Measurements from ENCODE around the gene FAM50A. TPM values are rescaled to one million over a fixed set of nuclear protein-coding genes. Genes with fewer than 3 reads are reported as not detected.

FAM50A gene
- total RNA-seq, 2 experiments from 2014 or later = 40.9 to 50.0 TPM

GRCh38 chrX:154468217-154468616, 24.3 kb downstream of the FAM50A start:
- ChIA-PET POLR2A (no interaction called here), CTCF (interaction anchor here (0.7 to 1.0 kb wide), 2 partner anchors 9 to 270 kb away, joined by 3 to 4 read pairs; no protein-coding TSS in a partner anchor)
- Mint-ChIP-seq H3K27ac (no peak overlapping the region), H3K9me3 (ENCODE audit: low read depth) (no peaks in the 10 kb centered on the region), H3K27me3 (no peaks in the 10 kb centered on the region), H3K4me3 (no peak overlapping the region), H3K4me1 (no peaks in the 10 kb centered on the region), H3K36me3 (ENCODE audit: low read depth) (peaks cover 3% of the 10 kb centered on the region)
- intact Hi-C loops (cut with DNase I, micrococcal nuclease) = no loop called here
- DNase-seq (no peak), ATAC-seq (no peak)

GRCh38 chrX:154469114-154469513, 25.2 kb downstream of the FAM50A start:
- POLR2A ChIA-PET = no interaction called here
- CTCF ChIA-PET = interaction anchor here (0.7 kb wide), 1 partner anchor 269 kb away, joined by 3 read pairs; no protein-coding TSS in a partner anchor
- H3K27me3 Mint-ChIP-seq = no peaks in the 10 kb centered on the region
- H3K9me3 Mint-ChIP-seq (ENCODE audit: low read depth) = no peaks in the 10 kb centered on the region
- no peak for ATAC-seq
- intact Hi-C loops (cut with DNase I, micrococcal nuclease) = no loop called here
- H3K36me3 Mint-ChIP-seq (ENCODE audit: low read depth) = peaks cover 5% of the 10 kb centered on the region
- no peaks in the 10 kb centered on the region for H3K4me1 Mint-ChIP-seq
- no peak for DNase-seq
- no peak overlapping the region for H3K27ac Mint-ChIP-seq
- H3K4me3 Mint-ChIP-seq = no peak overlapping the region

- Mint-ChIP-seq H3K4me3 (no peak overlapping the region), H3K4me1 (no peaks in the 10 kb centered on the region), H3K9me3 (ENCODE audit: low read depth) (no peaks in the 10 kb centered on the region), H3K27ac (no peak overlapping the region), H3K27me3 (no peaks in the 10 kb centered on the region), H3K36me3 (ENCODE audit: low read depth) (peaks cover 5% of the 10 kb centered on the region)
- DNase-seq (no peak), ATAC-seq (no peak)
- POLR2A ChIA-PET = no interaction called here
- CTCF ChIA-PET = no interaction called here
- intact Hi-C loops (cut with DNase I, micrococcal nuclease) = no loop called here
Measured at GRCh38 chrX:154469880-154470279, 25.9 kb downstream of the FAM50A start.

- CTCF ChIA-PET = no interaction called here
- DNase-seq (no peak), ATAC-seq (no peak)
- no peak overlapping the region for H3K4me3 Mint-ChIP-seq
- peaks cover 2% of the 10 kb centered on the region for H3K4me1 Mint-ChIP-seq
- no peaks in the 10 kb centered on the region for H3K9me3 Mint-ChIP-seq (ENCODE audit: low read depth)
- peaks cover 5% of the 10 kb centered on the region for H3K36me3 Mint-ChIP-seq (ENCODE audit: low read depth)
- intact Hi-C loops (cut with DNase I, micrococcal nuclease) = no loop called here
- H3K27me3 Mint-ChIP-seq = no peaks in the 10 kb centered on the region
- no peak overlapping the region for H3K27ac Mint-ChIP-seq
- POLR2A ChIA-PET = no interaction called here
Measured at GRCh38 chrX:154470434-154470833, 26.5 kb downstream of the FAM50A start.

GRCh38 chrX:154470914-154471568, 27.1 kb downstream of the FAM50A start:
- no peak overlapping the region for H3K27ac Mint-ChIP-seq
- no peaks in the 10 kb centered on the region for H3K27me3 Mint-ChIP-seq
- peaks cover 5% of the 10 kb centered on the region for H3K36me3 Mint-ChIP-seq (ENCODE audit: low read depth)
- no peak for DNase-seq
- peaks cover 4% of the 10 kb centered on the region for H3K4me1 Mint-ChIP-seq
- ATAC-seq = no peak
- POLR2A ChIA-PET = no interaction called here
- H3K9me3 Mint-ChIP-seq (ENCODE audit: low read depth) = no peaks in the 10 kb centered on the region
- intact Hi-C loops (cut with DNase I, micrococcal nuclease) = no loop called here
- CTCF ChIA-PET = no interaction called here
- H3K4me3 Mint-ChIP-seq = no peak overlapping the region

- CTCF ChIA-PET = no interaction called here
- intact Hi-C loops (cut with DNase I, micrococcal nuclease) = no loop called here
- Mint-ChIP-seq H3K4me3 (no peak overlapping the region), H3K4me1 (peaks cover 4% of the 10 kb centered on the region), H3K27ac (no peak overlapping the region), H3K27me3 (no peaks in the 10 kb centered on the region), H3K36me3 (ENCODE audit: low read depth) (peaks cover 5% of the 10 kb centered on the region), H3K9me3 (ENCODE audit: low read depth) (no peaks in the 10 kb centered on the region)
- DNase-seq (no peak), ATAC-seq (no peak)
- POLR2A ChIA-PET = no interaction called here
Measured at GRCh38 chrX:154471839-154472684, 28.1 kb downstream of the FAM50A start.

GRCh38 chrX:154472685-154473632, 29.0 kb downstream of the FAM50A start:
- H3K4me3 Mint-ChIP-seq = no peak overlapping the region
- DNase-seq (no peak), ATAC-seq (no peak)
- intact Hi-C loops (cut with DNase I, micrococcal nuclease) = no loop called here
- ChIA-PET POLR2A (no interaction called here), CTCF (no interaction called here)
- H3K27me3 Mint-ChIP-seq = no peaks in the 10 kb centered on the region
- H3K4me1 Mint-ChIP-seq = peaks cover 13% of the 10 kb centered on the region
- H3K27ac Mint-ChIP-seq = no peak overlapping the region
- H3K36me3 Mint-ChIP-seq (ENCODE audit: low read depth) = peaks cover 5% of the 10 kb centered on the region
- no peaks in the 10 kb centered on the region for H3K9me3 Mint-ChIP-seq (ENCODE audit: low read depth)

- ChIA-PET CTCF (no interaction called here), POLR2A (no interaction called here)
- intact Hi-C loops (cut with DNase I, micrococcal nuclease) = no loop called here
- H3K27ac Mint-ChIP-seq = no peak overlapping the region
- H3K9me3 Mint-ChIP-seq (ENCODE audit: low read depth) = no peaks in the 10 kb centered on the region
- DNase-seq = no peak
- no peaks in the 10 kb centered on the region for H3K27me3 Mint-ChIP-seq
- H3K4me1 Mint-ChIP-seq = peaks cover 14% of the 10 kb centered on the region
- no peak for ATAC-seq
- peaks cover 5% of the 10 kb centered on the region for H3K36me3 Mint-ChIP-seq (ENCODE audit: low read depth)
- no peak overlapping the region for H3K4me3 Mint-ChIP-seq
Measured at GRCh38 chrX:154473683-154474082, 29.7 kb downstream of the FAM50A start.

GRCh38 chrX:154476821-154477220, 32.9 kb downstream of the FAM50A start:
- H3K27me3 Mint-ChIP-seq = no peaks in the 10 kb centered on the region
- peaks cover 2% of the 10 kb centered on the region for H3K36me3 Mint-ChIP-seq (ENCODE audit: low read depth)
- H3K9me3 Mint-ChIP-seq (ENCODE audit: low read depth) = no peaks in the 10 kb centered on the region
- intact Hi-C loops (cut with DNase I, micrococcal nuclease) = loop anchor here in 1 of 2 experiments (5.0 kb wide), 1 partner anchor 35 kb away; the partner anchor contains the start of gene FAM50A
- no peak overlapping the region for H3K4me3 Mint-ChIP-seq
- CTCF ChIA-PET = interaction anchor here (1.2 kb wide), 1 partner anchor 8 kb away, joined by 4 read pairs; no protein-coding TSS in a partner anchor
- H3K27ac Mint-ChIP-seq = no peak overlapping the region
- peaks cover 18% of the 10 kb centered on the region for H3K4me1 Mint-ChIP-seq
- ATAC-seq (no peak), DNase-seq (no peak)
- POLR2A ChIA-PET = no interaction called here

- DNase-seq (no peak), ATAC-seq (no peak)
- H3K4me1 Mint-ChIP-seq = peaks cover 18% of the 10 kb centered on the region
- peaks cover 2% of the 10 kb centered on the region for H3K36me3 Mint-ChIP-seq (ENCODE audit: low read depth)
- CTCF ChIA-PET = interaction anchor here (1.2 kb wide), 1 partner anchor 10 kb away, joined by 4 read pairs; no protein-coding TSS in a partner anchor
- peak overlapping the region; percentile 80 for H3K4me3 Mint-ChIP-seq
- intact Hi-C loops (cut with DNase I, micrococcal nuclease) = loop anchor here (1.0 to 5.0 kb wide), 4 partner anchors 36 to 507 kb away; partner anchors contain the start of genes DKC1 (in 1 of the 2), FAM50A (in 1 of the 2) and HCFC1 (in 1 of the 2)
- peak overlapping the region; percentile 75 for H3K27ac Mint-ChIP-seq
- H3K9me3 Mint-ChIP-seq (ENCODE audit: low read depth) = no peaks in the 10 kb centered on the region
- POLR2A ChIA-PET = interaction anchor here (1.2 kb wide), 1 partner anchor 9 kb away, joined by 3 read pairs; the partner anchor contains the start of gene UBL4A
- H3K27me3 Mint-ChIP-seq = no peaks in the 10 kb centered on the region
Measured at GRCh38 chrX:154477891-154478477, 34.0 kb downstream of the FAM50A start.
